Thymus (tissue), 11 donors: Measurements from ENCODE around the gene CARMIL1. TPM values are rescaled to one million over a fixed set of nuclear protein-coding genes. Genes with fewer than 3 reads are reported as not detected.

Experiments
- DNase-seq, 9 donors: peaks; one replicate each; pipeline ENCODE4 v3.0.0-alpha.2; 2013; ENCODE audit warnings: low spot score in 9 of 9, low read depth in 6 of 9, missing footprints in 1 of 9
- H3K27ac ChIP-seq, 2 donors: one replicate each; pipeline ENCODE4 v1.5.1; 2013; ENCODE audit warnings: control low read depth in 1 of 2, low read depth in 1 of 2, low read length in 1 of 2, mild to moderate bottlenecking in 1 of 2, moderate library complexity in 1 of 2
- H3K27me3 ChIP-seq, 2 donors: one replicate each; pipeline ENCODE4 v1.5.1; 2013; ENCODE audit warnings: low read length in 1 of 2; ENCODE audit not compliant: control insufficient read depth in 2 of 2, insufficient read depth in 1 of 2
- H3K36me3 ChIP-seq, 2 donors: one replicate each; pipeline ENCODE4 v1.5.1; 2013; ENCODE audit warnings: low read length in 1 of 2, mild to moderate bottlenecking in 1 of 2, moderate library complexity in 1 of 2; ENCODE audit not compliant: control insufficient read depth in 2 of 2, insufficient read depth in 2 of 2
- H3K4me1 ChIP-seq, 2 donors: one replicate each; pipeline ENCODE4 v1.5.1; 2013; ENCODE audit warnings: low read length in 2 of 2; ENCODE audit not compliant: control insufficient read depth in 2 of 2, insufficient read depth in 2 of 2
- H3K4me3 ChIP-seq, 2 donors: one replicate each; pipeline ENCODE4 v1.5.1; 2013; ENCODE audit warnings: low read length in 2 of 2, control low read depth in 1 of 2, mild to moderate bottlenecking in 1 of 2
- H3K9me3 ChIP-seq, 2 donors: one replicate each; pipeline ENCODE4 v1.5.1; 2013; ENCODE audit warnings: low read length in 1 of 2, mild to moderate bottlenecking in 1 of 2; ENCODE audit not compliant: control insufficient read depth in 2 of 2, insufficient read depth in 1 of 2
- WGBS: extraction: QIAGEN DNeasy Blood & Tissue Kit; methylation state at CpG from one replicate; pipeline ENCODE4 v1.1.7; 2013; 5-methylcytosine and 5-hydroxymethylcytosine counted together
- polyA plus RNA-seq: library from polyadenylated mRNA; stranded (reverse); fragments of 200-250 nt; gene quantifications from one replicate; pipeline ENCODE4 v1.2.3, GENCODE V29; 2013
- total RNA-seq: library from RNA; stranded (reverse); fragments of 120-200 nt; gene quantifications from one replicate; pipeline ENCODE4 v1.2.4, GENCODE V29; 2013
- donor health status: healthy.

Gene CARMIL1
- total and polyA plus RNA-seq, 2 donors = 17.4 to 29.9 TPM

DNA sequence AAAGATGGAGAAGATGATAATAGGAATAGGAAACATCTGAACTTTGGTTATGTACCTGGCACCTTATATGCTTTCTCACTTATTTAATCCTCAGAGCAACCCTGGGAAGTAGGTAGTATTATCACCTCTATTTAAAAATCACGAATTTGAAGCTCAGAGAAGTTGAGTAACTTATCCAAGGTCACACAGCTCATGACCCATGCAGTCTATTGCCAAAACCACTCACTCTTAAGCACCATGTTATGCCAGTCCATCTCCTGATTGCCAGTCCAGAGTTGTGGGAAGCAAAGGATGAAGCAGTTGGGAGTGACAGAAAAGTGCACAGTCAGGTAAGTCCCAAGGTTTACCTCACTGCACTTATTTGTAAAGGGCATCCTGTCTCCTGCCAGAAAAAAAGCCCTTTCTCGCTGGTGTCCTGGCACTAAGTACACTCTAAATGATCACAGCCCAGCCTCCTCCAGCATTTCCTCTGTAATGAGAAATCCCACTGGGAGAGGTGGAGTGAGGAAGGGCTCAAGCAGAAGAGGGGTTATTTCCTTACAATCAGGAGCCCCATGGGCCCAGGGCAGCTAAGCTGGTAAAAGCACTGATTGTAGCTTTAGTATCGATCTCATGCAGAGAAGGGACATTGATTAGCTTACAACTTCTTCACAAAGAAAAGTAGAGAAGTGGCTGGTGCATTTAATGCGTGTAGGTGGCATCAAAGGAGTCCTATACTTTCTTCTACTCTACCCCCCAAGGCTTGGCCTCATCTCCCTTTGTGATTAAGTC lies 351.5 kb downstream of the CARMIL1 start:
- Histone ChIP-seq H3K27me3 (peaks cover 0 to 4% of the 10 kb centered on the region in 2 donors), H3K27ac (no peak overlapping the region), H3K4me3 (no peak overlapping the region), H3K4me1 (no peaks in the 10 kb centered on the region), H3K36me3 (no peaks in the 10 kb centered on the region), H3K9me3 (no peaks in the 10 kb centered on the region)
- WGBS = 83% methylated on average over 4 of the region's 4 CpGs
- DNase-seq = no peak

DNA sequence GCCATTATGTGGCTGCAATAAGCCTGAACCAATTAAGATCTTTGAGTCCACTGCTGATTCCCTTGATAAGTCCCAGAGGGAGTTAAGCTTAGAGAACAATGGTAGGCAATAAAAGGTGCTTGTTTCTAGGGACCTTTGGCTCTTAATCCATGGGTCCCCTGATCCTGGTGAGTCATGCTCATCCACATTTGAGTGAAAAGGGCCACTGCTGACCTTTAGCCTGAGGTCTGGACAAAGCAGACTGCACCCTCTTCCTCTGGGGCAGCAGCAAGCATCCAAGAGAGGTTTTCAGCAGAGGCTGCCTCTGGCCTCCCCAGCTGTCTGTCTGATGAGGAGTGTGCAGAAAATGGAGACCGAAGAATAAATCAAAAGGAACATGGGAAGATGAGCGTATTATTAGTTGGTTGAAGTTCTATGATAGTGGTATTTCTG lies 356.7 kb downstream of the CARMIL1 start:
- Histone ChIP-seq H3K36me3 (no peaks in the 10 kb centered on the region), H3K4me1 (no peaks in the 10 kb centered on the region), H3K27me3 (peaks cover 0 to 4% of the 10 kb centered on the region in 2 donors), H3K9me3 (no peaks in the 10 kb centered on the region), H3K27ac (no peak overlapping the region), H3K4me3 (no peak overlapping the region)
- 98% methylated on average over 2 of the region's 2 CpGs for WGBS
- no peak for DNase-seq

- Histone ChIP-seq H3K27ac (no peak overlapping the region), H3K4me1 (no peaks in the 10 kb centered on the region), H3K4me3 (no peak overlapping the region), H3K27me3 (peaks cover 0 to 2% of the 10 kb centered on the region in 2 donors), H3K36me3 (no peaks in the 10 kb centered on the region), H3K9me3 (no peaks in the 10 kb centered on the region)
- 94% methylated on average over 1 of the region's 1 CpG for WGBS
- DNase-seq = no peak
Observed at GRCh38 chr6:25637211-25637610, 358.0 kb downstream of the CARMIL1 start.

GRCh38 chr6:25637960-25638434 lies 358.8 kb downstream of the CARMIL1 start:
- Histone ChIP-seq H3K4me3 (no peak overlapping the region), H3K27me3 (peaks cover 0 to 2% of the 10 kb centered on the region in 2 donors), H3K27ac (no peak overlapping the region), H3K4me1 (no peaks in the 10 kb centered on the region), H3K36me3 (no peaks in the 10 kb centered on the region), H3K9me3 (no peaks in the 10 kb centered on the region)
- WGBS = 89% methylated on average over 4 of the region's 4 CpGs
- no peak for DNase-seq

DNA sequence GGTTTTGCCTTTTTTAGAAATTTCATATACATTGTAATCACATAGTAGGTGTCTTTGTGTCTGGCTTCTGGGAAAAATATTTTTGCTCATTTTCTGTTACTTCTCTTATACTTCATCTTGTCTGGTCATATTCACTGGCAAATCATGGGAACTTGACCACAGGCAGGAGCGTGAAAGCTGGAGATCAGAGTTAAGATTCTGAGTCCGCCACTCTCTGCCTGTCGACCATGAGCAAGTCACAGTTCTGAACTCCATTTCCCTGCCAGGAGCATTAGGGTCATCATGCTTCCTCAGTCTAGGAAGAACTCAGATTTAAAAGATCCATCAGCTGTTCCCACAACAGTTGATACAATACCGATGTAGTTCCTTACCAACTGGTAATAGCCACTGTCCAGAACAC lies 360.5 kb downstream of the CARMIL1 start:
- 95% methylated on average over 4 of the region's 4 CpGs for WGBS
- H3K36me3 ChIP-seq = no peaks in the 10 kb centered on the region
- H3K4me3 ChIP-seq = no peak overlapping the region
- DNase-seq = no peak
- no peaks in the 10 kb centered on the region for H3K9me3 ChIP-seq
- H3K4me1 ChIP-seq = no peaks in the 10 kb centered on the region
- H3K27ac ChIP-seq = no peak overlapping the region
- H3K27me3 ChIP-seq = peaks cover 0 to 2% of the 10 kb centered on the region in 2 donors

- Histone ChIP-seq H3K27me3 (no peaks in the 10 kb centered on the region), H3K27ac (no peak overlapping the region), H3K9me3 (no peaks in the 10 kb centered on the region), H3K4me3 (no peak overlapping the region), H3K4me1 (no peaks in the 10 kb centered on the region), H3K36me3 (no peaks in the 10 kb centered on the region)
- 90% methylated on average over 5 of the region's 5 CpGs for WGBS
- DNase-seq = no peak
Observed at GRCh38 chr6:25640446-25640845, 361.3 kb downstream of the CARMIL1 start.

- H3K9me3 ChIP-seq = no peaks in the 10 kb centered on the region
- 91% methylated on average over 4 of the region's 4 CpGs for WGBS
- H3K27me3 ChIP-seq = peaks cover 0 to 1% of the 10 kb centered on the region in 2 donors
- no peak overlapping the region for H3K4me3 ChIP-seq
- no peak for DNase-seq
- no peaks in the 10 kb centered on the region for H3K36me3 ChIP-seq
- no peaks in the 10 kb centered on the region for H3K4me1 ChIP-seq
- H3K27ac ChIP-seq = no peak overlapping the region
Observed at GRCh38 chr6:25640891-25641290, 361.7 kb downstream of the CARMIL1 start.

DNA sequence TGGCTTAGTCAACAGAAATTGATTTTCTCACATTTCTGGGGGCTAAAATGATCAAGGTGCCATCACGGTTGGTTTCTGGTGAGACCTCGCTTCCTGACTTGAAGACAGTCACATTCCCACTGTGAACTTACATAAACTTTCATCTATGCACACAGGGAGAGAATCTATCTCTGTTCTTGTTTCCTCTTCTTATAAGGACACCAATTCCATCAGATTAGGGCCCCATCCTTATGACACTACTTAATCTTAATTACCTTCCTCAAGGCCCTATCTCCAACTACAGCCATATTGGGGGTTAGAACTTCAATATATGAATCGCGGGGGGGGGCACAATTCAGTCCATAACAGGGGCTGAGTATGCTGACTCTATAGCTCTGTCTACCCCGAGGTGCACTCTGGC lies 362.2 kb downstream of the CARMIL1 start:
- Histone ChIP-seq H3K4me3 (no peak overlapping the region), H3K36me3 (no peaks in the 10 kb centered on the region), H3K9me3 (no peaks in the 10 kb centered on the region), H3K27me3 (peaks cover 0 to 2% of the 10 kb centered on the region in 2 donors), H3K4me1 (no peaks in the 10 kb centered on the region), H3K27ac (no peak overlapping the region)
- no peak for DNase-seq
- WGBS = 79% methylated on average over 5 of the region's 5 CpGs

DNA sequence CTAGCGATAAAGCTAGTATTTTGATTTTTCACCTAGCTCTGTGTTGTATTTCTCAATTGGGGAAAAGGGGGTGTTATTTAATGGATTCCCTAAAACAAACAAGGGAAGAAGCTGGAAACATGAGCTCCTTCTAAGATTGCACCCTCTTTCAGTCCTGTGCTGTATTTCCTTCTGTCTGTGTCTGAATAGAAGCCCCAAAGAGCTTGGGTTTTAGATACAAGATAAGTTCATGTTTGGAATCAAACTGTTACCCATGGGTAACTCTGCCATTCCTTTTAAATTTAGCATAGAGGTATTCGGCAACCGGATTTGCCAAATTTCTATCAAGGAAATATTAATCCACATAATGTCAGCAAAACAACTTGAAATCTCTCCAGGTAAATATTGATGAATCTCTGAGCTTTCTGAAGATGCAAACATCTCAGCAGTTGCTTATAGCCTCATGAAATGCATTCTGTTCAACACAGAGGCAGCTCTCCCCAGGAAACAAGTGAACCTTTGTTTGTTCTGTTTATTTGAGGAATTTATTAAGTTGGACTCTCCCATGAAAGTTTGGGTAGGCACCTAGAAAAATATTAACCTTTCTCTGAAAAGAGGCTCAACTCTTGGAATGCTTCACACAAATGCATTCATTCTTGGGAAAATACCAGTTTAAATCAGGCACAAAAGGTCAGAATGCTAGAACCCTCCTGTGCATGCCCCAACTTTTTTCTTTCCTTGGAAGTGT lies 362.9 kb downstream of the CARMIL1 start:
- 97% methylated on average over 3 of the region's 3 CpGs for WGBS
- peaks cover 0 to 2% of the 10 kb centered on the region in 2 donors for H3K27me3 ChIP-seq
- H3K4me3 ChIP-seq = no peak overlapping the region
- H3K4me1 ChIP-seq = no peaks in the 10 kb centered on the region
- H3K27ac ChIP-seq = no peak overlapping the region
- no peak for DNase-seq
- H3K9me3 ChIP-seq = no peaks in the 10 kb centered on the region
- no peaks in the 10 kb centered on the region for H3K36me3 ChIP-seq
